HL-60/S4 treated with phorbol 12-myristate 13-acetate at 8.2 ng/mL for 4 days and 3 days (cell line): ENCODE data around the gene DHRSX.
"Not testable (repeated sequence)": the region's sequence is repeated elsewhere in the genome, so short reads cannot be mapped to it uniquely, and the experiment has no call there.

ENCODE experiments used
- in situ Hi-C: fragments of 300-500 bp; cut with MboI; formaldehyde crosslinking; loops from 2 replicates; pipeline ENCODE4 v1.15.0; 2022; ENCODE audit warnings: low sequenced_read_pairs

DHRSX gene

DNA sequence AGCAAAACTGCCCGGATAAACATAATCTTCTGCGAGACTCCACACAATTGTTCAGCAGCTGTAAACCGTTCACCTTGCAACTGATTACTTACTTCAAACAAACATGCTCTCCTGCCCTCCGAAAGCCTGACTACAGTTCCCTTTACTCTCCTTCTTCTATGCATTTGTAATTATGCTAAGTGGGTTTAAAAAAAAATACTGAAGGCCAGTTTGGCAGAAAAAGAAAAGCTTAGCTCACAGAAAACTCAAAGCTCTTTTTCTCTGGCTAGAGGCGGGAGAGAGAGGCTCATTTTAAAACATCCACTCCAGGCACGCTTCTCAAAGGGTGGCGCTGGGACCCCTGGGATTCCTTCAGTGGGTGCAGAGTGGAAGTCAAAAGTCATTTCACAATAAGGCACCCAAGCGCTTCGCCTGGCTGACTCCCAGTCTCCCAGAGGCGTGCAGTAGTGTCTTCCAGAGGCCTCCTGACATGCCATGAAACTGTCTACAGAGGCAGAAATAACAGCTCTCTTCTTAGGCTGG is 1.9 kb downstream of the DHRSX start:
- in situ Hi-C loops = no loop called here

- in situ Hi-C loops = no loop called here
These were observed 2.6 kb downstream of the DHRSX start for GRCh38 chrX:2497961-2498780.

DNA sequence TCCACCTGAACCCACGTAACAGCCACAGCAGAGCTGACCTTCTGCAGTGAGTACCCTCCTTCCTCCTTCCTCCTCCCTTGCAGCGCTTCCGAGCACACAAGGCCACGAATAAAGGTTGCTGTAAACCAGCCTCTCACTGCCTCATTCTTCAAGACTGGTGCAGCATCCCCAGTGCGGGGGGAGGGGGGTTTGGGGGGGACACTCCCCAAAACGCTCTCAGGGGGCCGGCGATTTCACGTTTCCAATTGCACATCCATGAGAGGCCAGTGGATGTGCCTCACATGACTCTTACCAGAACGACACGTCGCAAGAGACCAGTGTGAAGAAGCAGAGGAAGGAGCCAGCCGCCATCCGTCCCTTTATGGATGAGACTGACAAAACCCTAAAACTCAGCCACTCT is 5.2 kb downstream of the DHRSX start:
- in situ Hi-C loops = no loop called here

DNA sequence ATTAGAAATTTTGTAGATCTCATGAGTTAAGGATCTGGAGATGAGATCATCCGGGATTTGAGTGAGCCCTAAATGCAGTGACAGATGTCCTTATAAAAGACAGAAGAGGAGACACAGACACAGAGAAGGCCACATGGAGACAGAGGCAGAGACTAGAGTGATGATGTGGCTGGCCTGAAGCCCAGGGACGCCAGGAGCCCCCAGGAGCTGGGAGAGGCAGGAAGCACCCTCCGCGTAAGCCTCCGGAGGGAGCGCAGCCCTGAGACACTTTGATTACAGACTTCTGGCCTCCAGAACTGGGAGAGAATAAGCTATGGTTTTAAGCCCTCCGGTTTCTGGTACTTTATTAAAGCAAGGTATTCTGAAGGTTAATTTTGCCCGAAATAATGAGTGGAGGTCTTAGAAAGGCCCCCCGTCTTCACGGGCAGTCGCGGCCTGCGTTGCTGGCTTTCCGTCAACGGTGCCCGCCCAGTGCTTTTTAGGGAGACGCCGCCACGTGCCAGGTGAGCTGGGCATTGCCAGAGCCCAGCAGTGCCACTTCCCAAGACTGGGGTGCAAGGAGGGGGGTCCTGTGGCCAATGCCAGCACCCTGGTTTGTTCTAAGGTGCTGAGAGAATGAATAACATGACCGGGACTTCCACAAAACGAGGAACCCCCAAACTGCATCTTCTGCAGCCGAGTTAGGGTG is 8.1 kb downstream of the DHRSX start:
- in situ Hi-C loops = no loop called here

- in situ Hi-C loops = no loop called here
These were observed 10.1 kb downstream of the DHRSX start for GRCh38 chrX:2490634-2491033.

GRCh38 chrX:2489446-2490445 is 11.0 kb downstream of the DHRSX start:
- in situ Hi-C loops = no loop called here

DNA sequence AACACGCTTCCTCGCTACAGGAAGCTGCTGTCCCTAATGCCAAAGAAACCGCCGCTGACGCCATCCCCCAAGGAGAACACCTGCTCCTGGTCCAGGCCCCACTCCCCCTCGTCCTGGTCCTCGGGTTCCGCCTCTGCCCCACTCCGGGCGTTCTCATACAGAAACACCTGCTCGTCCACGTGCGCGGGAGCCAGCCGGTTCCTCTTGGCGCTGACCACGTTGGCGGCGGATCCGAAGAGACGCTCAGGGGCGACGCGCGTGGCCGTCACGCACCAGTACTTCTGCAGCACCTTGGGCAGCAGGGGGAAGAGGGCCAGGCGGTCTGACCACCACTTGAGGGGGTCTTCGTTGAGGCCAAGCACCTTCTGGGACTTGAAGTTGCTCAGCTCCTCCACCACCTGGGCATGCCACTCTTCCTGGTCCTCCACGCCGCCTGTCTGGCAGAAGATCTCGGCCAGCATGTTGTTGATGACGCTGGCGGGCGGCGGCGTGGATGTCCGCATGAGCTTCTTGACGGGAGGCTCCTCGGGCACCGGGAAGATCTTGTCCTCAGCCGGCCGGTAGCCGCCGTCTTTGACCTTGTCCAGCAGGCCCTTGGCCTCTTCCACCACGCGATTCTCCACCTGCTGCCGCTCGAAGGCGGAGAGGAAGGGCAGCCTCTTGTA is 12.0 kb downstream of the DHRSX start:
- in situ Hi-C loops = no loop called here

DNA sequence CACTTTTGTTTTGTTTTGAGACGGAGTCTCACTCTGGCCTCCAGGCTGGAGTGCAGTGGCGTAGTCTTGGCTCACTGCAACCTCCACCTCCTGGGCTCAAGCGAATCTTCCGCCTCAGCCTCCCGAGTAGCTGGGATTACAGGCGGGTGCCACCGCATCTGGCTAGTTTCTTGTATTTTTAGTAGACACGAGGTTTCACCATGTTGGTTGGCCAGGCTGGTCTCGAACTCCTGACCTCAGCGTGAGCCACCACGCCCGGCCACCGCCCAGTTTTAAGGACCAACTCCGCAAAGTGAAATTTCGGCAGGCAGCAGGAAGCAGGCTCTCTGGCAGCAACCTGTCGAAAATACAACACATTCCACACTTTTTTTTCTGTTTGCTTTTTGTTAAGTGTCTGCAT is 13.4 kb downstream of the DHRSX start:
- in situ Hi-C loops = no loop called here

DNA sequence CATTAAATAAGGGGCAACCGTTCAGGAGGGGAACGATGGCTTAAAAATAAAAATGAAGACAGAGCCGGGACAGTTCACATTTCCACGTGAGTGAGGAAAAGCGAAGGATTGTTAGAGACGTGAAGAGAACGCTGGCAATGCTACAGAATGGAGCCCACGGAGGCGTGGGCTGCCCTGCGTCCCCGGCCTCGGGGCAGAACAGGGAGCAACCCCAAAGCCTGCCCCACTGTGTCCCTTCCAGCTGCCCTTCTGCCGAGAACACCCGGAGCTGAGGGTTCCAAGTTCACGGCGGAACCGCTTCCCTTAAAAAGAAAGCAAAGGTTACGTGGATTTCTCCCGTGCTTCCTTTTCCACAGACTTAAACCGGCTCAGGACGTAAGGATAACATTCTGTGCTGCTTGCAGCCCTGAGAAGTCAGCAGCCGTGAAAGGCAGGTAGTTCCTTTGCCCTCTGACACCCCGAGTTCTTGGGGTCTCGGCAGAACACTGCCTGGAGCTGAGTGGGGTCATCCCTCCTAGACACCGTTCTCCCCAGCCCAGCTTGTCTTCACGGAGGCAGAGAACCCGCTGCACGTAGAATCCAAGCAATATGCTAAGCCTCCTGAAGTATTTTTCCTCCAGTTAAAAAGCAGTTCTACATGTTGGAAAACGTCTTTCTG is 14.2 kb downstream of the DHRSX start:
- in situ Hi-C loops = no loop called here

DNA sequence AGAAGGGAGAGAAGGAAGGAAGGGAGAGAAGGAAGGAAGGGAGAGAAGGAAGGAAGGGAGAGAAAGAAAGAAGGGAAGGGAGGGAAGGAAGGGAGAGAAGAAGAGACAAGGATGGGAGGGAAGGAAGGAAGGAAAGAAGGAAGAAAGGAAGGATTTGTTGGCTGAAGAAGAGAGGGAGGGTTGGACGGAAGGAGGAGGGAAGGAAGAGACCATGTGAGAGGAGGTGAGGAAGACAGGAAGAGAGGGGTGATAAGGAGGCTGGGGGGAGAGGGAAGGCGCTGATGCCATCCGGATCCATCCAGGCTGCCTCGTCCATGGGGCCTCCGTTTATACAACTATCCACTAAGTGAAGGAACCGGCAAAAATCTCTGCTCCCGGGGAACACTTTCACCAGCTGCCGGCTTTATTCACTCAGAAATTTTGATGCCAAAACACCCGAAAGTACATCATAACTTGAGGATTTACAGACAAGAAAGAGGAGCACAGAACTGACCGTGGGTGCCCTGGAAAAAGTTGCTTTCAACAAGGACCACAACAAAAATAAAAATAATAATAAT is 14.9 kb downstream of the DHRSX start:
- in situ Hi-C loops = no loop called here

GRCh38 chrX:2484721-2485648 is 15.8 kb downstream of the DHRSX start:
- in situ Hi-C loops = no loop called here

- in situ Hi-C loops = no loop called here
These were observed 16.5 kb downstream of the DHRSX start for GRCh38 chrX:2484256-2484655.

DNA sequence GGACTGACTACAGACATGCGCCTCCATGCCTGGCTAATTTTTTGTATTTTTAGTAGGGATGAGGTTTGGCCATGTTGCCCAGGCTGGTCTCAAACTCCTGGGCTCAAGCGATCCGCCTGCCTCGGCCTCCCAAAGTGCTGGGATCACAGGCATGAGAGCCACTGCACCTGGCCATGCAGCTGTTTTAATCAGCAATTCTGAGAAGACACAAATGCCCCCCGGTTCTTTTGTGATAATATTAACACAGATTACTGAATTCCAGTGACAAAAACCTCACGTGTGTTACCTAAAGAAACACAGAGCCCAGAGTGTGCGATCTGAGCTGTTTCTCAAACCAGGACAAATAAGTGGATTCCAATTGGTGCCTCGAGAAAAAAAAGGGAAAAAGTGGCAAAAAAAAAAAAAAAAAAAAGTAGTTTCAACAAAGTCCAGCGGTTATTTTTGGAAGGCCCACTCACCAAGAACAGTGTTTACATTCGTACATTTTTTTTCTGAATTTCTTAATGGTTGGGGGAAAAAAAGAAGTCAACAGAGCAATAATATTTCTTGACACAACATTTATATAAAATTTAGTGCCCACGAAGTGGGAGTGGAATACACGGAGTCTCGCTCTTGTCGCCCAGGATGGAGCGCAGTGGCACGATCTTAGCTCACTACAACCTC is 17.2 kb downstream of the DHRSX start:
- in situ Hi-C loops = no loop called here

DNA sequence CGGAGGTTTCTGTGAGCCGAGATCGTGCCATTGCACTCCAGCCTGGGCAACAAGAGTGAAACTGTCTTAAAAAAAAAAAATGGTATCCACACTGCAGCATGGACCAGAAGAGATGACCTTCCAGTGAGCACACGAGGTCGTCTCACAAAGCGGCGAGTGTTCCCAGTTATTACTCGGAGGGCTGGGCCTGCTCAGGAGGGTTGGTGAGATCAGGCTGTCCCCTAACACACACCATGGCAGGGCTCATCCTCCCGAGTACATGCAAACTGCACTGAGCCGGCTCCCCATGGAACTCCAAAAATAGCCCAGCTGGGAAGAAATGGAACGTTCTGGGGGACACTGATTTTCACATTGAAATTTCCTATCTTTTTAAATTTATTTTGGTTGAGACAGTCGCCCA is 19.2 kb downstream of the DHRSX start:
- in situ Hi-C loops = not testable (repeated sequence)

DNA sequence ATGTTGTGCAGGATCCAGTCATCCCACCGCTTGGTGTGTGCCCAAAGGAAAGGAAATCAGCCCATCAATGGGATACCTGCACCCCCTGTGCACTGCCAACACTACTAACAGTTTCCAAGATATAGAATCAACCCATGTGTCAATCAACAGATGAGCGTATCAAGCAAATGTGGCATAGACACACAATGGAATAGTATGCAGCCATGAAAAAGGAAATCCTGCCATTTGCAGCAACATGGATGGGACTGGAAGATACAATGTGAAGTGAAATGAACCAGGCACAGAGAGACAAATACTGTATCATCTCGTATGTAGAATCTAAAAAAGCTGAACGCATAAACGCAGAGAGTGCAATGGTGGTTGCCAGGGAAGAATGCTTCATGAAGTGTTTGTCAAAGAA is 20.8 kb downstream of the DHRSX start:
- in situ Hi-C loops = not testable (repeated sequence)

GRCh38 chrX:2479420-2479780 is 21.4 kb downstream of the DHRSX start:
- in situ Hi-C loops = no loop called here

- in situ Hi-C loops = no loop called here
These were observed 22.0 kb downstream of the DHRSX start for GRCh38 chrX:2478546-2479419.
